Measurements from ENCODE around the gene SLC39A6. TPM values are rescaled to one million over a fixed set of nuclear protein-coding genes. Genes with fewer than 3 reads are reported as not detected.

SLC39A6 gene
- total and polyA plus RNA-seq, 5 donors from 2014 or later = 13.7 to 25.9 (median 24.5) TPM

DNA sequence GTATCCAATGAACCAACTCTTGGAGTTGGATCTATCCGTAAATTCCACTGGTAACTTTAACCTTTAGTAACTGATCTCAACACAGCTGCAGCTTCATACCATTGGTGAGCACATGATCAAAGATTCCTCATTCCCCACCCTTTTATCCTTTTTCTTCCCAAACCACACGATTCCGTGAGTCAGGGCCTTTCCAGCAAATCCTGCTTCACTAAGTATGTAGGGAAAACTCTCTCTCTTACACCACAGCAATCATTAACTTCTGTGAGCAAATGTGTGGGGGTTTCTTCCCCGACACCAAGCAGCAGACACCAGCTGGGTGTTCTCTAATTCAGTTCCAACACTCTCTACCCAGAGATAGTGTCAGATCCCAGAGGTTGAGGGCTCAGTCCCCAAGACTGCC, 24.1 kb upstream of the SLC39A6 start:
- peaks cover 6 to 26% (median 21%) of the 10 kb centered on the region in 4 donors for H3K4me1 Mint-ChIP-seq
- Histone ChIP-seq H3K36me3 (ENCODE audit: control insufficient read depth, insufficient read depth, low read length) (peaks cover 87% of the 10 kb centered on the region), H3K27ac (ENCODE audit: insufficient read depth, low read length, poor library complexity, severe bottlenecking) (no peak overlapping the region), H3K27me3 (ENCODE audit: control insufficient read depth, insufficient read depth, low read length) (no peaks in the 10 kb centered on the region), H3K9me3 (ENCODE audit: control insufficient read depth in 2 of 2, low read length in 2 of 2) (no peaks in the 10 kb centered on the region), H3K4me1 (ENCODE audit: control insufficient read depth, insufficient read depth, low read length, poor library complexity, severe bottlenecking) (no peaks in the 10 kb centered on the region), H3K4me3 (ENCODE audit: low read depth, low read length) (no peak overlapping the region)
- no peak for DNase-seq
- no peak overlapping the region for H3K4me3 Mint-ChIP-seq
- H3K36me3 Mint-ChIP-seq = peaks cover 46% of the 10 kb centered on the region
- no peaks in the 10 kb centered on the region for H3K9me3 Mint-ChIP-seq
- no peaks in the 10 kb centered on the region for H3K27me3 Mint-ChIP-seq
- H3K27ac Mint-ChIP-seq = peak overlapping the region in 1 of 3 donors; percentile 17
- ATAC-seq (ENCODE audit: low read depth in 2 of 2) = no peak

DNA sequence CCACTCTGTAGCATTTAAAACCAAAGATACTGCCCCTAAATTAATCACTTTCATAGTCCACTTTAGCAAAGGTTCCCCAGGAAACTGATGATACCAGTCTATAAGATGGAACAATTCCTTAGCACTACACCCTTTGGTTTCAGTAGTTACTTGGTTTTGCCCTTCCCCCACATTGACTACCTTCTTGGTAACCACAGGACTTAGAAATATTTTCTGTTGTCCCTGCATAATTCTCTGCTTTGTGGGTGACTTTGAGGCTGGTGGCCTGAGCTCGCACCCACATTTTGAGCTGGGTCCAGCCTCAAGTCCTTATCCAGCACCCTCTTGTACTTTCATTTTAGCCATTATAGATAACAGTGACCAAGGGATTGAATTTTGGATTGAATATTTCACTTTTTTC, 23.6 kb upstream of the SLC39A6 start:
- H3K4me1 ChIP-seq (ENCODE audit: control insufficient read depth, insufficient read depth, low read length, poor library complexity, severe bottlenecking) = no peaks in the 10 kb centered on the region
- no peak overlapping the region for H3K27ac Mint-ChIP-seq
- no peaks in the 10 kb centered on the region for H3K27me3 ChIP-seq (ENCODE audit: control insufficient read depth, insufficient read depth, low read length)
- DNase-seq (no peak), ATAC-seq (ENCODE audit: low read depth in 2 of 2) (no peak)
- no peaks in the 10 kb centered on the region for H3K9me3 ChIP-seq (ENCODE audit: control insufficient read depth in 2 of 2, low read length in 2 of 2)
- H3K27me3 Mint-ChIP-seq = no peaks in the 10 kb centered on the region
- no peak overlapping the region for H3K4me3 ChIP-seq (ENCODE audit: low read depth, low read length)
- no peak overlapping the region for H3K27ac ChIP-seq (ENCODE audit: insufficient read depth, low read length, poor library complexity, severe bottlenecking)
- peaks cover 46% of the 10 kb centered on the region for H3K36me3 Mint-ChIP-seq
- H3K9me3 Mint-ChIP-seq = no peaks in the 10 kb centered on the region
- H3K4me3 Mint-ChIP-seq = no peak overlapping the region
- peaks cover 88% of the 10 kb centered on the region for H3K36me3 ChIP-seq (ENCODE audit: control insufficient read depth, insufficient read depth, low read length)
- peaks cover 6 to 24% (median 19%) of the 10 kb centered on the region in 4 donors for H3K4me1 Mint-ChIP-seq

DNA sequence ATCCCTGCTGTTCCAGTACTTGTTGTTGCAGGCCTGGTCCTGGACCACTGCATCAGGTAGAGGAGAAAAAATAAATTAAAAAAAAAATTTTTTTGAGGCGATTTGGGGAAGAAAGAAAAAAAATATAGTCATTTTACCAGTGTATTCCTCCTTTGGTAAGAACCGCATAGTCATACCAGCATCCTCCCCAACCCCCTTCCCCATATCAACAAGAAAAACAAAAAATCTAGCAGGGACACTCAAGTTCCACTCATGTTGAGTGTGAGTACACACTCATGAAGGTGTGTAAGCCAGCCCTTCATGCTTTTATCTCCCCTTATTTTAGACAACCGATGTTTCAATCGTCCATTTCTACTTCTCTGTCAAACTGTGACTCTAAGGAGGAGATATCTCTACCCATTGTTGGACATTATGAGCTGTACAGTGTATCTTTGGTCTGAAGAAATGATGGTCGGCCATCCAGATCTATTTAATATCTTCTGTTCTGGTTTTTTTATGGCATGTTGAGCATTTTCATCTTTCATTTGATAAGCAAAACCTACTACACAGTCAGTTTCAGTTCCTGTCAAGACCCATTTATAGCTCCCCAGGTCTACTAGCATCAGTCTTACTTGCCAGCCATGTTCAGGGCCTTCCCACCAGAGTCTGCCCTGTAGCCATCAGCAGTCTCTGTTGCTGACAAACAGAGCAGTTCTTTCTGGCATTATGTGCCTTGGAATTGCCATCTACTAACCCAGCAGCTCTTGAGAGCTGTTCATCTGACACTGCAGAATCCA, 20.6 kb upstream of the SLC39A6 start:
- Histone ChIP-seq H3K4me3 (ENCODE audit: low read depth, low read length) (no peak overlapping the region), H3K9me3 (ENCODE audit: control insufficient read depth in 2 of 2, low read length in 2 of 2) (no peaks in the 10 kb centered on the region), H3K27me3 (ENCODE audit: control insufficient read depth, insufficient read depth, low read length) (no peaks in the 10 kb centered on the region), H3K36me3 (ENCODE audit: control insufficient read depth, insufficient read depth, low read length) (peaks cover 89% of the 10 kb centered on the region), H3K27ac (ENCODE audit: insufficient read depth, low read length, poor library complexity, severe bottlenecking) (no peak overlapping the region), H3K4me1 (ENCODE audit: control insufficient read depth, insufficient read depth, low read length, poor library complexity, severe bottlenecking) (no peaks in the 10 kb centered on the region)
- H3K36me3 Mint-ChIP-seq = peaks cover 49% of the 10 kb centered on the region
- ATAC-seq (ENCODE audit: low read depth in 2 of 2) (peak in 1 of 2 donors; percentile 39), DNase-seq (no peak)
- no peaks in the 10 kb centered on the region for H3K27me3 Mint-ChIP-seq
- H3K4me1 Mint-ChIP-seq = peaks cover 0 to 15% (median 12%) of the 10 kb centered on the region in 4 donors
- H3K27ac Mint-ChIP-seq = no peak overlapping the region
- no peak overlapping the region for H3K4me3 Mint-ChIP-seq
- H3K9me3 Mint-ChIP-seq = no peaks in the 10 kb centered on the region

DNA sequence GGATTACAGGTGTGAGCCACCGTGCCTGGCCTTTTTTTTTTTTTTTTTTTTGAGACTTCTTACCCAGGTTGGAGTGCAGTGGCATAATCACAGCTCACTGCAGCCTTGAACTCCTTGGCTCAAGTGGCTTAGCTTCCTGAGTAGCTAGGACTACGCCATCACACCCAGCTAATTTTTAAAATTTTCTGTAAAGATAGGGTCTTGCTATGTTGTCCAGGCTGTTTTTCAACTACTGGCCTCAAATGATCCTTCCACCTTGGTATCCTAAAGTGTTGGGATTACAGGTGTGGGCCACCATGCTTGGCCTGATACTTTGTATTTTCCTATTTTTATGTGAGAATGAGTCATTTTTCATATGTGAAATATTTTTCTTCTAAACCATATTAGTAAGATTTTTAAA, 14.3 kb upstream of the SLC39A6 start:
- Mint-ChIP-seq H3K36me3 (peaks cover 45% of the 10 kb centered on the region), H3K9me3 (no peaks in the 10 kb centered on the region)
- H3K36me3 ChIP-seq (ENCODE audit: control insufficient read depth, insufficient read depth, low read length) = peaks cover 92% of the 10 kb centered on the region

DNA sequence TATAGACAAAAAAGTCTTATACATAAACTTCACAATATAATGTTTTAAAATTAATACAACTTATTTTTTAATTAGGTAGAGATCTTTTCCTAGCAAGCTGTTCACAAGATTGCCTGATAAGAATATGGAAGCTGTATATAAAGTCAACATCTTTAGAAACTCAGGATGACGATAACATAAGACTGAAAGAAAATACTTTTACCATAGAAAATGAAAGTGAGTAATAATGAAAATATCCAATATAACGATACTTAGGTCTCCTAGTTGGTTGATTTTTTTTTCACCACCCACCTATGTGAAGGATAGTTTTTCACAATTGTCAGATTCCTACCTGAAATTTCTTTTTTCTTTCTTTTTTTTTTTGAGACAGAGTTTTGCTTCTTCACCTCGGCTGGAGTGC, 13.6 kb upstream of the SLC39A6 start:
- DNase-seq = no peak
- Mint-ChIP-seq H3K27ac (no peak overlapping the region), H3K27me3 (no peaks in the 10 kb centered on the region), H3K9me3 (no peaks in the 10 kb centered on the region), H3K36me3 (peaks cover 52% of the 10 kb centered on the region), H3K4me3 (no peak overlapping the region), H3K4me1 (peaks cover 16 to 21% (median 18%) of the 10 kb centered on the region in 4 donors)
- no peaks in the 10 kb centered on the region for H3K9me3 ChIP-seq (ENCODE audit: control insufficient read depth in 2 of 2, low read length in 2 of 2)
- H3K4me3 ChIP-seq (ENCODE audit: low read depth, low read length) = no peak overlapping the region
- H3K36me3 ChIP-seq (ENCODE audit: control insufficient read depth, insufficient read depth, low read length) = peaks cover 93% of the 10 kb centered on the region
- no peaks in the 10 kb centered on the region for H3K4me1 ChIP-seq (ENCODE audit: control insufficient read depth, insufficient read depth, low read length, poor library complexity, severe bottlenecking)
- no peak for ATAC-seq (ENCODE audit: low read depth in 2 of 2)
- H3K27me3 ChIP-seq (ENCODE audit: control insufficient read depth, insufficient read depth, low read length) = no peaks in the 10 kb centered on the region
- H3K27ac ChIP-seq (ENCODE audit: insufficient read depth, low read length, poor library complexity, severe bottlenecking) = no peak overlapping the region

More for the DNA sequence above, 14.3 kb upstream of the SLC39A6 start:
- Mint-ChIP-seq H3K4me3 (no peak overlapping the region), H3K4me1 (peaks cover 16 to 21% (median 17%) of the 10 kb centered on the region in 4 donors), H3K27me3 (no peaks in the 10 kb centered on the region), H3K27ac (no peak overlapping the region)
- Histone ChIP-seq H3K27me3 (ENCODE audit: control insufficient read depth, insufficient read depth, low read length) (no peaks in the 10 kb centered on the region), H3K4me3 (ENCODE audit: low read depth, low read length) (no peak overlapping the region), H3K9me3 (ENCODE audit: control insufficient read depth in 2 of 2, low read length in 2 of 2) (no peaks in the 10 kb centered on the region), H3K4me1 (ENCODE audit: control insufficient read depth, insufficient read depth, low read length, poor library complexity, severe bottlenecking) (no peaks in the 10 kb centered on the region), H3K27ac (ENCODE audit: insufficient read depth, low read length, poor library complexity, severe bottlenecking) (no peak overlapping the region)
- ATAC-seq (ENCODE audit: low read depth in 2 of 2) = no peak
- no peak for DNase-seq

DNA sequence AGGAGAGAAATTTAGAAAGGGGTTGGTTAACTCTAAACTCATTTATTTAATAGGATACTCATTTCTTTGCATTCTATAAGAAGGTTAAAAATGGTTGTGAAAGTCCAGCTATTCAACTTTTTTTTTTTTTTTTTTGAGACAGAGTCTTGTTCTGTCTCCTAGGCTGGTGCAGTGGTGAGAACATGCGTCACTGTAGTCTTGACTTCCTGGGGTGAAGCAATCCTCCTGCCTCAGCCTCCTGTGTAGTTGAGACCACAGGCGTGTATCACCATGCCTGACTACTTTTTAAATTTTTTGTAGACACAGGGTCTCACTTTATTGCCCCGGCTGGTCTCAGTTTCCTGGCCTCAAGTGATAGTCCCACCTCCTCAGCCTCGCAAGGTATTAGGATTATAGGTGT, 12.4 kb upstream of the SLC39A6 start:
- H3K27me3 ChIP-seq (ENCODE audit: control insufficient read depth, insufficient read depth, low read length) = no peaks in the 10 kb centered on the region
- Mint-ChIP-seq H3K4me3 (no peak overlapping the region), H3K4me1 (peaks cover 21 to 29% (median 23%) of the 10 kb centered on the region in 4 donors), H3K36me3 (peaks cover 56% of the 10 kb centered on the region), H3K27ac (no peak overlapping the region), H3K9me3 (no peaks in the 10 kb centered on the region), H3K27me3 (no peaks in the 10 kb centered on the region)
- H3K4me1 ChIP-seq (ENCODE audit: control insufficient read depth, insufficient read depth, low read length, poor library complexity, severe bottlenecking) = peaks cover 2% of the 10 kb centered on the region
- no peak overlapping the region for H3K4me3 ChIP-seq (ENCODE audit: low read depth, low read length)
- H3K27ac ChIP-seq (ENCODE audit: insufficient read depth, low read length, poor library complexity, severe bottlenecking) = no peak overlapping the region
- no peak for DNase-seq
- H3K36me3 ChIP-seq (ENCODE audit: control insufficient read depth, insufficient read depth, low read length) = peaks cover 94% of the 10 kb centered on the region
- H3K9me3 ChIP-seq (ENCODE audit: control insufficient read depth in 2 of 2, low read length in 2 of 2) = no peaks in the 10 kb centered on the region
- no peak for ATAC-seq (ENCODE audit: low read depth in 2 of 2)

DNA sequence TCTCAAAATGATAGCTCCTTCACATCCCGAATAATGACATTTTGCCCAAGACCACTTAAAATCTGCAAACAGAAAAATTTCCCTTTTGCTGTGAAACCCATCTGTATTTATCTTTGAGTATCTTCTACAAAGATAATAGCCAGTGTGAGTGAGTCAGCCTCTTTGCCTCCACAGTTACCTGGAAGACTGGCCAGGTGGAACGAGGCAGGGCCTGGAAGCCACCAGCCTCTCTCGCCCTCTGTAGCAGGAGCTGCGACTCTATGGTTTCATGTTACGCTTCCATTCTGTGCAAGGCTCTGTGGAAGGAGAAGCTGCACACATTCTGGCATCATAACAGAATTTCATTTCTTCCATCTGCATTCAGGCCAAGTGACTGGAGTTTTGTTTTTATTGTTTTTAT, 10.1 kb upstream of the SLC39A6 start:
- no peak overlapping the region for H3K4me3 Mint-ChIP-seq
- H3K36me3 ChIP-seq (ENCODE audit: control insufficient read depth, insufficient read depth, low read length) = peaks cover 85% of the 10 kb centered on the region
- peak overlapping the region in 1 of 3 donors; percentile 38 for H3K27ac Mint-ChIP-seq
- H3K27me3 Mint-ChIP-seq = no peaks in the 10 kb centered on the region
- no peaks in the 10 kb centered on the region for H3K27me3 ChIP-seq (ENCODE audit: control insufficient read depth, insufficient read depth, low read length)
- H3K36me3 Mint-ChIP-seq = peaks cover 52% of the 10 kb centered on the region
- no peak overlapping the region for H3K4me3 ChIP-seq (ENCODE audit: low read depth, low read length)
- DNase-seq = no peak
- peaks cover 9% of the 10 kb centered on the region for H3K4me1 ChIP-seq (ENCODE audit: control insufficient read depth, insufficient read depth, low read length, poor library complexity, severe bottlenecking)
- no peaks in the 10 kb centered on the region for H3K9me3 Mint-ChIP-seq
- H3K9me3 ChIP-seq (ENCODE audit: control insufficient read depth in 2 of 2, low read length in 2 of 2) = no peaks in the 10 kb centered on the region
- no peak overlapping the region for H3K27ac ChIP-seq (ENCODE audit: insufficient read depth, low read length, poor library complexity, severe bottlenecking)
- ATAC-seq (ENCODE audit: low read depth in 2 of 2) = no peak
- peaks cover 28 to 41% (median 35%) of the 10 kb centered on the region in 4 donors for H3K4me1 Mint-ChIP-seq

DNA sequence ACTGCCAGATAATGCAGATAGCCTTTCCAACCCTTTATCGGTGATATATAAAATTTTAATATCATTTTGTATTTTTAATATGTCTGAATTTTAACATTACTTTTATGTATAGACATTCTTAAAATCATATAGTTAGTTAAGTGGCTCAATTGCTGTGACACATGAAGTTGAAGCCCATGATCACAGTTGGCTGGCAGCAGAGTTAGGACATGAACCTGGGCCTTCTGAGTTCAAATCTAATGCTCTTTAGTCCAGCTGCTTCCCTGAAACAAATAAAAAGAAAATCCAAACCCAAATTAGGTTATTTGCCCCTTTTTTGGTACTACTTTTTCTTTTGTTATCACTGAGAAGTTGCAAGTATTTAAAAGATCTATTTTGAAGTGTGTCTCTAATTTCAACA, 6.1 kb upstream of the SLC39A6 start:
- H3K27ac Mint-ChIP-seq = peak overlapping the region in 2 of 3 donors; percentile 21 to 57
- Histone ChIP-seq H3K4me1 (ENCODE audit: control insufficient read depth, insufficient read depth, low read length, poor library complexity, severe bottlenecking) (peaks cover 39% of the 10 kb centered on the region), H3K36me3 (ENCODE audit: control insufficient read depth, insufficient read depth, low read length) (peaks cover 56% of the 10 kb centered on the region), H3K27me3 (ENCODE audit: control insufficient read depth, insufficient read depth, low read length) (no peaks in the 10 kb centered on the region), H3K4me3 (ENCODE audit: low read depth, low read length) (peak overlapping the region; percentile 9), H3K27ac (ENCODE audit: insufficient read depth, low read length, poor library complexity, severe bottlenecking) (peak overlapping the region; percentile 30), H3K9me3 (ENCODE audit: control insufficient read depth in 2 of 2, low read length in 2 of 2) (no peaks in the 10 kb centered on the region)
- H3K9me3 Mint-ChIP-seq = no peaks in the 10 kb centered on the region
- no peaks in the 10 kb centered on the region for H3K27me3 Mint-ChIP-seq
- H3K36me3 Mint-ChIP-seq = peaks cover 41% of the 10 kb centered on the region
- no peak for DNase-seq
- peaks cover 28 to 65% (median 44%) of the 10 kb centered on the region in 4 donors for H3K4me1 Mint-ChIP-seq
- H3K4me3 Mint-ChIP-seq = peak overlapping the region in 1 of 4 donors; percentile 69
- ATAC-seq (ENCODE audit: low read depth in 2 of 2) = no peak
